Stomach (tissue), 9 donors: ENCODE measurements around the gene OVOL2. TPM values are rescaled to one million over a fixed set of nuclear protein-coding genes. Genes with fewer than 3 reads are reported as not detected.

Experiments
- DNase-seq, 2 donors: peaks; one replicate each; pipeline versions ENCODE4 v3.0.0 to v3.0.0-alpha.2; 2013 to 2019
- H3K27ac ChIP-seq, 5 donors: fragments of 200-600 bp in 4 of 5; sonication (generic) in 4 of 5; one replicate each; pipeline ENCODE4 v1.5.1; 2013 to 2019; ENCODE audit warnings: mild to moderate bottlenecking in 1 of 5, moderate library complexity in 1 of 5
- H3K27me3 ChIP-seq, 3 donors: fragments of 200-600 bp; sonication (generic); one replicate each; pipeline ENCODE4 v1.5.1; 2017 to 2019; ENCODE audit warnings: mixed run types in 1 of 3
- H3K36me3 ChIP-seq, 4 donors: fragments of 200-600 bp; sonication (generic); 1 replicate in 3 of 4; 2 replicates in 1 of 4; pipeline ENCODE4 v1.5.1; 2016 to 2019
- H3K4me1 ChIP-seq, 4 donors: fragments of 200-600 bp; sonication (generic); one replicate each; pipeline ENCODE4 v1.5.1; 2016 to 2019
- H3K4me3 ChIP-seq, 4 donors: fragments of 200-600 bp; sonication (generic) in 3 of 4; one replicate each; pipeline ENCODE4 v1.5.1; 2016 to 2019; ENCODE audit warnings: mild to moderate bottlenecking in 1 of 4
- H3K9me3 ChIP-seq, 4 donors: fragments of 200-600 bp; sonication (generic); one replicate each; pipeline ENCODE4 v1.5.1; 2016 to 2019
- CTCF ChIP-seq, 7 experiments: fragments of 450-650 bp in 4 of 7; fragments of 200-600 bp in 3 of 7; sonication (generic) in 3 of 7; IDR thresholded peaks; one replicate each; pipeline ENCODE4 v1.5.1; 2016 to 2019; ENCODE audit warnings: antibody characterized with exemption in 7 of 7, control low read depth in 2 of 7, mild to moderate bottlenecking in 1 of 7
- EP300 ChIP-seq: sonication (generic); formaldehyde crosslinking; IDR thresholded peaks from one replicate; pipeline ENCODE4 v1.6.1; 2017; ENCODE audit warnings: antibody characterized with exemption
- POLR2A ChIP-seq, 4 donors: fragments of 450-650 bp; IDR thresholded peaks; one replicate each; pipeline ENCODE4 v1.6.1; 2016; ENCODE audit warnings: antibody characterized with exemption in 4 of 4, control low read depth in 2 of 4, mild to moderate bottlenecking in 1 of 4, moderate library complexity in 1 of 4
- POLR2AphosphoS5 ChIP-seq, 3 donors: sonication (generic); formaldehyde crosslinking; IDR thresholded peaks; one replicate each; pipeline ENCODE4 v1.6.1; 2016; ENCODE audit warnings: antibody characterized with exemption in 3 of 3
- WGBS, 5 donors: extraction: QIAGEN DNeasy Blood & Tissue Kit in 3 of 5; methylation state at CpG; one replicate each; pipeline versions ENCODE4 v1.1.5 to v1.1.7; 2013 to 2018; 5-methylcytosine and 5-hydroxymethylcytosine counted together
- intact Hi-C: fragments of 100-400 bp; cut with DNase I; formaldehyde crosslinking; loops from one replicate; pipeline ENCODE4 v1.15.1; 2023; ENCODE audit warnings: low total_unique reads
- polyA plus RNA-seq, 3 donors: library from polyadenylated mRNA; stranded (reverse); fragments of 200-250 nt; gene quantifications; one replicate each; pipeline ENCODE4 v1.2.3, GENCODE V29; 2013
- total RNA-seq, 5 donors: library from RNA; depleted of rRNA; stranded (reverse); fragments of >200 nt; gene quantifications; one replicate each; pipeline versions ENCODE4 v1.1.0 to v1.2.3, GENCODE V29; 2014 to 2016
- donor health status: healthy with polysubstance abuse.
- donor health status: Bipolar disorder and iron deficiency.
- donor health status: healthy.

Gene OVOL2
- total and polyA plus RNA-seq, 8 donors: 5.0 to 58.3 (median 13.9) TPM

GRCh38 chr20:18056174-18057100 is 1.3 kb downstream of the OVOL2 start:
- Histone ChIP-seq H3K4me1 (peaks cover 40 to 67% (median 51%) of the 10 kb centered on the region in 4 donors), H3K27me3 (peaks cover 9 to 90% (median 45%) of the 10 kb centered on the region in 3 donors), H3K27ac (peak overlapping the region; percentile 86 to 95 (median 89)), H3K9me3 (no peaks in the 10 kb centered on the region), H3K4me3 (peak overlapping the region; percentile 53 to 70 (median 62)), H3K36me3 (no peaks in the 10 kb centered on the region)
- DNase-seq: peak; percentile 64 to 85
- 1 to 3% (median 2%) methylated on average over 32 to 103 of the region's 103 CpGs for WGBS, 5 donors
- TF ChIP-seq CTCF (IDR thresholded peaks at IDR 0.05) (no peak), POLR2A (IDR thresholded peaks at IDR 0.05) (no peak), POLR2AphosphoS5 (IDR thresholded peaks at IDR 0.05) (peak in 1 of 3 donors; percentile 16)
- intact Hi-C loops: no loop called here

- Histone ChIP-seq H3K9me3 (no peaks in the 10 kb centered on the region), H3K36me3 (no peaks in the 10 kb centered on the region), H3K4me3 (peak overlapping the region; percentile 53 to 70 (median 62)), H3K27ac (peak overlapping the region; percentile 10 to 95 (median 86)), H3K27me3 (peaks cover 9 to 78% (median 45%) of the 10 kb centered on the region in 3 donors), H3K4me1 (peaks cover 40 to 67% (median 51%) of the 10 kb centered on the region in 4 donors)
- DNase-seq: no peak
- intact Hi-C loops: no loop called here
- TF ChIP-seq POLR2A (IDR thresholded peaks at IDR 0.05) (no peak), EP300 (no peak), CTCF (IDR thresholded peaks at IDR 0.05) (no peak), POLR2AphosphoS5 (IDR thresholded peaks at IDR 0.05) (no peak)
- 11 to 23% (median 20%) methylated on average over 11 of the region's 11 CpGs for WGBS, 5 donors
Measured at GRCh38 chr20:18055261-18055660, 2.5 kb downstream of the OVOL2 start.

GRCh38 chr20:18052856-18053255 is 4.9 kb downstream of the OVOL2 start:
- Histone ChIP-seq H3K27ac (no peak overlapping the region), H3K36me3 (peaks cover 0 to 3% (median 0%) of the 10 kb centered on the region in 4 donors), H3K27me3 (peaks cover 9 to 54% (median 28%) of the 10 kb centered on the region in 3 donors), H3K4me3 (no peak overlapping the region), H3K4me1 (peaks cover 23 to 48% (median 34%) of the 10 kb centered on the region in 4 donors), H3K9me3 (no peaks in the 10 kb centered on the region)
- no peak for DNase-seq
- 86 to 95% (median 91%) methylated on average over 4 of the region's 4 CpGs for WGBS, 5 donors
- intact Hi-C loops: no loop called here
- no peak for TF ChIP-seq POLR2A (IDR thresholded peaks at IDR 0.05)
- no peak for TF ChIP-seq POLR2AphosphoS5 (IDR thresholded peaks at IDR 0.05)

GRCh38 chr20:18050628-18051027 is 7.1 kb downstream of the OVOL2 start:
- TF ChIP-seq POLR2AphosphoS5 (IDR thresholded peaks at IDR 0.05): no peak
- no peak for TF ChIP-seq POLR2A (IDR thresholded peaks at IDR 0.05)
- no peak for TF ChIP-seq EP300
- TF ChIP-seq CTCF (IDR thresholded peaks at IDR 0.05): no peak
- 63 to 78% (median 67%) methylated on average over 1 of the region's 1 CpG for WGBS, 5 donors
- H3K27me3 ChIP-seq: peaks cover 3 to 32% (median 7%) of the 10 kb centered on the region in 3 donors
- DNase-seq: no peak
- peaks cover 8 to 26% (median 14%) of the 10 kb centered on the region in 4 donors for H3K4me1 ChIP-seq
- intact Hi-C loops: no loop called here
- no peak overlapping the region for H3K4me3 ChIP-seq
- no peak overlapping the region for H3K27ac ChIP-seq
- H3K9me3 ChIP-seq: no peaks in the 10 kb centered on the region
- H3K36me3 ChIP-seq: peaks cover 0 to 3% (median 0%) of the 10 kb centered on the region in 4 donors
